Omental fat pad (tissue), 4 donors: ENCODE results near the gene AATK. TPM values are rescaled to one million over a fixed set of nuclear protein-coding genes. Genes with fewer than 3 reads are reported as not detected.

Source experiments
- ATAC-seq: fragments of 150-250 bp; one replicate; pipeline ENCODE4 v1.9.1; 2016; ENCODE audit warnings: mild to moderate bottlenecking, moderate library complexity; ENCODE audit not compliant: low FRiP score
- DNase-seq: peaks from one replicate; pipeline ENCODE4 v3.0.0-alpha.2; 2019; ENCODE audit warnings: low spot score
- CTCF ChIP-seq, 3 donors: fragments of 450-650 bp; IDR thresholded peaks; one replicate each; pipeline ENCODE4 v1.5.1; 2016 to 2017; ENCODE audit warnings: antibody characterized with exemption in 3 of 3, mild to moderate bottlenecking in 3 of 3, moderate library complexity in 2 of 3
- total RNA-seq, 4 donors: library from RNA; depleted of rRNA; stranded (reverse); fragments of >200 nt; gene quantifications; one replicate each; pipeline ENCODE4 v1.1.0, GENCODE V29; 2016

AATK gene
- total RNA-seq, 4 donors from 2014 or later: 1.3 to 6.0 (median 3.1) TPM

GRCh38 chr17:81106716-81107115, 59.3 kb downstream of the AATK start:
- DNase-seq: no peak
- no peak for ATAC-seq
- no peak for TF ChIP-seq CTCF (IDR thresholded peaks at IDR 0.05)

- DNase-seq (no peak), ATAC-seq (no peak)
- TF ChIP-seq CTCF (IDR thresholded peaks at IDR 0.05): no peak
Observed at GRCh38 chr17:81103379-81103778, 62.6 kb downstream of the AATK start.

- no peak for ATAC-seq
Observed at GRCh38 chr17:81102869-81103268, 63.2 kb downstream of the AATK start.

GRCh38 chr17:81102352-81102751, 63.7 kb downstream of the AATK start:
- DNase-seq: no peak
- TF ChIP-seq CTCF (IDR thresholded peaks at IDR 0.05): no peak
- no peak for ATAC-seq

More at GRCh38 chr17:81102869-81103268, 63.2 kb downstream of the AATK start:
- TF ChIP-seq CTCF (IDR thresholded peaks at IDR 0.05): no peak
- no peak for DNase-seq

GRCh38 chr17:81101614-81102306, 64.3 kb downstream of the AATK start:
- DNase-seq (no peak), ATAC-seq (peak; percentile 39)
- TF ChIP-seq CTCF (IDR thresholded peaks at IDR 0.05): peak in 2 of 3 donors; percentile 93 to 96

- ATAC-seq (no peak), DNase-seq (no peak)
- TF ChIP-seq CTCF (IDR thresholded peaks at IDR 0.05): no peak
Observed at GRCh38 chr17:81100668-81101067, 65.4 kb downstream of the AATK start.

- no peak for TF ChIP-seq CTCF (IDR thresholded peaks at IDR 0.05)
- no peak for DNase-seq
- no peak for ATAC-seq
Observed at GRCh38 chr17:81099888-81100287, 66.1 kb downstream of the AATK start.
